Cardiac muscle cell (in vitro differentiated cells and primary cell): ENCODE data around the gene BRSK2. TPM values are rescaled to one million over a fixed set of nuclear protein-coding genes. Genes with fewer than 3 reads are reported as not detected.

Source experiments
- DNase-seq, 2 donors: peaks; one replicate each; pipeline versions ENCODE4 v3.0.0 to v3.0.0-alpha.2; 2010 to 2017; ENCODE audit warnings: low read depth in 1 of 2, low spot score in 1 of 2
- H3K27ac ChIP-seq: fragments of 200-600 bp; sonication (generic); 2 replicates; pipeline ENCODE4 v1.5.1; 2016
- H3K27me3 ChIP-seq: fragments of 200-600 bp; sonication (generic); 2 replicates; pipeline ENCODE4 v1.6.0; 2016; ENCODE audit warnings: control low read depth
- H3K36me3 ChIP-seq: fragments of 200-600 bp; sonication (generic); 2 replicates; pipeline ENCODE4 v1.5.1; 2016; ENCODE audit warnings: control low read depth
- H3K4me1 ChIP-seq: fragments of 200-600 bp; sonication (generic); 2 replicates; pipeline ENCODE4 v1.8.1; 2017; ENCODE audit warnings: low read depth, mild to moderate bottlenecking, mixed run types
- H3K4me3 ChIP-seq: fragments of 200-600 bp; sonication (generic); 2 replicates; pipeline ENCODE4 v1.5.1; 2016; ENCODE audit warnings: mild to moderate bottlenecking
- H3K9me3 ChIP-seq: fragments of 200-600 bp; sonication (generic); 2 replicates; pipeline ENCODE4 v1.5.1; 2017; ENCODE audit warnings: low read depth, mild to moderate bottlenecking, control low read depth
- polyA plus RNA-seq: library from polyadenylated mRNA; unstranded; fragments of >200 nt; fragmentation: Nextera tagmentation; extraction: Ambion mirVana; gene quantifications from 2 replicates; pipeline ENCODE4 v1.2.1, GENCODE V29; 2016
- total RNA-seq: library from RNA; depleted of rRNA; stranded (reverse); fragments of >200 nt; gene quantifications from 2 replicates; pipeline ENCODE4 v1.2.3, GENCODE V29; 2016
- TF ChIP-seq, protein P1 (sequence below): IDR thresholded peaks from 2 replicates; pipeline ENCODE4 v1.5.1; 2012; ENCODE audit warnings: low read depth, mild to moderate bottlenecking, low read length

BRSK2 gene
- total and polyA plus RNA-seq, 2 experiments from 2014 or later: 0.69 to 2.7 TPM

- no peak overlapping the region for H3K27ac ChIP-seq
- no peaks in the 10 kb centered on the region for H3K27me3 ChIP-seq
- H3K4me3 ChIP-seq: no peak overlapping the region
- TF ChIP-seq, protein P1, sequence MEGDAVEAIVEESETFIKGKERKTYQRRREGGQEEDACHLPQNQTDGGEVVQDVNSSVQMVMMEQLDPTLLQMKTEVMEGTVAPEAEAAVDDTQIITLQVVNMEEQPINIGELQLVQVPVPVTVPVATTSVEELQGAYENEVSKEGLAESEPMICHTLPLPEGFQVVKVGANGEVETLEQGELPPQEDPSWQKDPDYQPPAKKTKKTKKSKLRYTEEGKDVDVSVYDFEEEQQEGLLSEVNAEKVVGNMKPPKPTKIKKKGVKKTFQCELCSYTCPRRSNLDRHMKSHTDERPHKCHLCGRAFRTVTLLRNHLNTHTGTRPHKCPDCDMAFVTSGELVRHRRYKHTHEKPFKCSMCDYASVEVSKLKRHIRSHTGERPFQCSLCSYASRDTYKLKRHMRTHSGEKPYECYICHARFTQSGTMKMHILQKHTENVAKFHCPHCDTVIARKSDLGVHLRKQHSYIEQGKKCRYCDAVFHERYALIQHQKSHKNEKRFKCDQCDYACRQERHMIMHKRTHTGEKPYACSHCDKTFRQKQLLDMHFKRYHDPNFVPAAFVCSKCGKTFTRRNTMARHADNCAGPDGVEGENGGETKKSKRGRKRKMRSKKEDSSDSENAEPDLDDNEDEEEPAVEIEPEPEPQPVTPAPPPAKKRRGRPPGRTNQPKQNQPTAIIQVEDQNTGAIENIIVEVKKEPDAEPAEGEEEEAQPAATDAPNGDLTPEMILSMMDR: no peak
- H3K9me3 ChIP-seq: no peaks in the 10 kb centered on the region
- no peaks in the 10 kb centered on the region for H3K36me3 ChIP-seq
- DNase-seq: no peak
- peaks cover 7% of the 10 kb centered on the region for H3K4me1 ChIP-seq
Observed at GRCh38 chr11:1449490-1450243, 59.9 kb downstream of the BRSK2 start.

DNA sequence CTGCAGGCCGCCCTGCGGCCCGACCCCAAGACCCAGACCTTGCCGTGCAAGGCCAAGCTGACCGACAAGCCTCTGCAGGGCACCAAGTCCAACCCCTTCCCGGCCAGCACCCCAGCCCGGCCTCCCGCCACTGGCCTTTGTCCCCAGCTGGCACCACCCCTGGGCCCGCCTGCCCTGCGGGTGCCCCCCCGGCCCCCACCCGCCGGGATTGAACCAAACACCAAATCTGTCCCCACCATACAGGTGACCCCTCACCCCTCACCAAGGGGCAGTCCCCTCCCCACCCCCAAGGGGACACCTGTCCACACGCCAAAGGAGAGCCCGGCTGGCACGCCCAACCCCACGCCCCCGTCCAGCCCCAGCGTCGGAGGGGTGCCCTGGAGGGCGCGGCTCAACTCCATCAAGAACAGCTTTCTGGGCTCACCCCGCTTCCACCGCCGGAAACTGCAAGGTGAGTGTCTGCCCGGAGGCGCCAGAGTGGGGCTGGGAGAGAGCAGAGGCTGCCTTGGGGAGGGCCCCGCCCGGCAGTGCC is 60.7 kb downstream of the BRSK2 start:
- Histone ChIP-seq H3K4me3 (no peak overlapping the region), H3K36me3 (no peaks in the 10 kb centered on the region), H3K4me1 (peaks cover 7% of the 10 kb centered on the region), H3K27me3 (no peaks in the 10 kb centered on the region), H3K9me3 (no peaks in the 10 kb centered on the region), H3K27ac (no peak overlapping the region)
- TF ChIP-seq, protein P1: no peak
- no peak for DNase-seq

GRCh38 chr11:1450949-1451710 is 61.4 kb downstream of the BRSK2 start:
- Histone ChIP-seq H3K9me3 (no peaks in the 10 kb centered on the region), H3K36me3 (no peaks in the 10 kb centered on the region), H3K27me3 (no peaks in the 10 kb centered on the region), H3K4me1 (peaks cover 7% of the 10 kb centered on the region), H3K4me3 (no peak overlapping the region), H3K27ac (no peak overlapping the region)
- peak in 1 of 2 donors; percentile 54 for DNase-seq
- TF ChIP-seq, protein P1: no peak

GRCh38 chr11:1451781-1452470 is 62.2 kb downstream of the BRSK2 start:
- Histone ChIP-seq H3K27me3 (no peaks in the 10 kb centered on the region), H3K9me3 (no peaks in the 10 kb centered on the region), H3K27ac (no peak overlapping the region)

DNA sequence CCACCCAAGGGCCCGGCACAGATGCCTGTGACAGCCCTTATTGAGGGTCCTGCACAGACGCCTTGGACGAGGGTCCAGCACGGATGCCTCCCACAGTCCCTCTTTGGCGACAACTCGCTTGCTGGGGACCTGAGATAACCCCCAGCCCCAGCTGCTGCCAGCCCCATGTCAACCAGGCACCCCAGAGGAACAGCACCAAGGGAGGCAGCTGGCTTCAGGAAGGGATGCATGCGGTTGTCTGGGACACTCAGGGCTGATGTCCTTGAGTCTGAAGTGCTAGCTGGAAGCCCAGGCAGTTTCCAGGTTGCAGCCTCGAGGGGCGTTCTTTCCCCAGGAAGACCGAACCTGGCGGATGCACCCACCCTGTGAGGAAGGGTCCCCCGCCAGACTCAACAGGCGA is 63.0 kb downstream of the BRSK2 start:
- Histone ChIP-seq H3K27ac (no peak overlapping the region), H3K27me3 (no peaks in the 10 kb centered on the region), H3K4me1 (peaks cover 7% of the 10 kb centered on the region), H3K36me3 (no peaks in the 10 kb centered on the region), H3K9me3 (no peaks in the 10 kb centered on the region), H3K4me3 (no peak overlapping the region)
- no peak for DNase-seq
- TF ChIP-seq, protein P1: no peak

More at GRCh38 chr11:1451781-1452470, 62.2 kb downstream of the BRSK2 start:
- H3K4me3 ChIP-seq: no peak overlapping the region
- no peak for DNase-seq
- peaks cover 7% of the 10 kb centered on the region for H3K4me1 ChIP-seq
- no peaks in the 10 kb centered on the region for H3K36me3 ChIP-seq
- TF ChIP-seq, protein P1: no peak
